Nephron (organoid): ENCODE data around the gene C1QTNF7.

Source experiments
- H3K27ac Mint-ChIP-seq, 3 experiments: 2 replicates each; pipeline ENCODE4 v1.8.0; 2020; ENCODE audit warnings: mixed read lengths in 3 of 3, mild to moderate bottlenecking in 2 of 3, moderate library complexity in 1 of 3
- H3K27me3 Mint-ChIP-seq: 2 replicates; pipeline ENCODE4 v1.8.0; 2021; ENCODE audit warnings: low read depth, mild to moderate bottlenecking, moderate library complexity, mixed read lengths
- H3K36me3 Mint-ChIP-seq: 2 replicates; pipeline ENCODE4 v1.8.0; 2020; ENCODE audit warnings: low read depth, mixed read lengths
- H3K4me1 Mint-ChIP-seq: 2 replicates; pipeline ENCODE4 v1.8.0; 2020; ENCODE audit warnings: mixed read lengths
- H3K4me3 Mint-ChIP-seq, 3 experiments: 2 replicates each; pipeline ENCODE4 v1.8.0; 2020; ENCODE audit warnings: mild to moderate bottlenecking in 3 of 3, mixed read lengths in 3 of 3, moderate library complexity in 2 of 3
- H3K9me3 Mint-ChIP-seq: 2 replicates; pipeline ENCODE4 v1.8.0; 2020; ENCODE audit warnings: mixed read lengths
- CTCF ChIP-seq, 3 experiments: fragments of 200-600 bp; sonication (generic); IDR thresholded peaks; one replicate each; pipeline ENCODE4 v1.5.0; 2021; ENCODE audit warnings: antibody characterized with exemption in 3 of 3; ENCODE audit not compliant: unreplicated experiment in 3 of 3

The C1QTNF7 gene

DNA sequence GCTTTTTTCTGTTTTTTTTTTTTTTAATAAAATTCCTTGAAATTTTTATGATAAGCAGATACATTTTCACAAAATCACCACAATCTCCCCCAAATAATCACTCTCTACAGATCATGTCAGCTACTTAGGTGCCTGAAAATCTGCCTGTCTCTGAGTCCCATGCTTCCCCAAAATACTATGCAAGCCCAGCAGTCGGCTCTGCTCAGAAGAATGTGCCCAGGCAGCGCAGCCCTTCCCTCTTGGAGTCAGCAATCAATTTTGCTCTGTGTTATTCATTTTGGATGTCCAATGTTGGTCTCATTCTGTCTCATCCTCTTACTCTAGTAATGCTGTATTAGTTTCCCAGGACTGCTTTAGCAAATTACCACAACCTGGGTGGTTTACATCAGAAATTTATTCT lies 24.9 kb upstream of the C1QTNF7 start:
- Mint-ChIP-seq H3K4me1 (peaks cover 39% of the 10 kb centered on the region), H3K27me3 (peaks cover 11% of the 10 kb centered on the region), H3K36me3 (no peaks in the 10 kb centered on the region), H3K4me3 (no peak overlapping the region), H3K9me3 (no peaks in the 10 kb centered on the region), H3K27ac (no peak overlapping the region)
- no peak for TF ChIP-seq CTCF (IDR thresholded peaks at IDR 0.05; ENCODE audit: unreplicated experiment in 3 of 3)

DNA sequence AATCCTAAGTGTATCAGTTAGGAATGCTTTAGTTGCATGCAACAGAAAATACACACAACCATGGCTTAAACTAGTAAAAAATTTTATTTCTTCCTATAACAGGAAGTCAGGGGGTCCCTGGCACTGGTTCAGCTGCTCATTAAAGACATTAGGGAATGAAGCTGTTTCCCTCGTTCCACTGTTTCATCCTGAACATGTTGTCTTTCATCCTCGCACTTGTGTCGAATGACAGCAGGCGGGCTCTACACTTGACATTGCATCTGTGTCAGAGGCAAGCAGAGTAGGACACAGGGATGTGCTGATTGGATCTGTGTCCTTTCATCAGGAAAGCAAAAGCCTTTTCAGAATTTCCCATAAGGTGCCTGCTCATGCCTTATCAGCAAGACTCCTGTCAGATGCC lies 22.8 kb upstream of the C1QTNF7 start:
- Mint-ChIP-seq H3K4me1 (peaks cover 30% of the 10 kb centered on the region), H3K27me3 (peaks cover 11% of the 10 kb centered on the region), H3K36me3 (no peaks in the 10 kb centered on the region), H3K27ac (no peak overlapping the region), H3K4me3 (no peak overlapping the region), H3K9me3 (no peaks in the 10 kb centered on the region)
- TF ChIP-seq CTCF (IDR thresholded peaks at IDR 0.05; ENCODE audit: unreplicated experiment in 3 of 3) = no peak

DNA sequence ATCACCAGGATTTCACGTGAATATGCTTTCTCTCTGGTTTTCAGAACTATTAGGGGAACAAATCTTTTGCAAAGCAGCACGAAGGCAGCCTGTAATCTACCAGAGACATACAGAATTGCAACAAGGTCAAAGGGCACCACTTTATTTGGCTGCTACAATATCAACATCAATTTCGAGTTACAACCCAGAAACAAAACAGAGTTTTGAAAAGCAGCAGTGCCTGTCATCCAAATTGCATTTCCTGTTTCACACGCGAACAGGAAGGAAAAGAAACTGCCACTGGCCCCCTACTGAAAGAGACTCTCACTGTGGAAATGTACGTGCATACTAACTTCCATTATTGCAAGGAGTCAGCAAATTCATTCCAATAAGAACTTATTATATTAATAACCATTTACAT lies 17.1 kb upstream of the C1QTNF7 start:
- TF ChIP-seq CTCF (IDR thresholded peaks at IDR 0.05; ENCODE audit: unreplicated experiment in 3 of 3) = no peak
- no peak overlapping the region for H3K4me3 Mint-ChIP-seq
- H3K4me1 Mint-ChIP-seq = peaks cover 24% of the 10 kb centered on the region
- H3K27me3 Mint-ChIP-seq = peaks cover 4% of the 10 kb centered on the region
- H3K9me3 Mint-ChIP-seq = no peaks in the 10 kb centered on the region
- H3K36me3 Mint-ChIP-seq = no peaks in the 10 kb centered on the region
- no peak overlapping the region for H3K27ac Mint-ChIP-seq

DNA sequence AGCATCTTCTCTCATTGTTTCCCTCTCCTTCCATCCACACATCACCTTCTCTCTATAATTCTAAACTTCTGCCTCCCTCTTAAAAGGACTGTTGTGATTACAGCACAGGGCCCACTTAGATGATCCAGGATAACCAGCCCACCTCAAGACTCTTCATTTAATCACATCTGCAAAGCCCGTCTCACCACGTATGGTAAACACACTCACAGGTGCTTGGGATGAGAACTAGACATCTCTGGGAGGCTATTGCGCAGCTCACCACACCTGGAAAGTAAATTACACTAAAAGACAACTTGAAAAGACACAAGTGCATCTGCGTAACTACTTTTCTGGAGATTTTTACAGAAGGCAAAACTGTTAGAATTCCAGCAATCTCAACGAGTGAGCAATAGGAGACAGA lies 15.4 kb upstream of the C1QTNF7 start:
- no peak for TF ChIP-seq CTCF (IDR thresholded peaks at IDR 0.05; ENCODE audit: unreplicated experiment in 3 of 3)
- Mint-ChIP-seq H3K4me1 (peaks cover 34% of the 10 kb centered on the region), H3K27me3 (no peaks in the 10 kb centered on the region), H3K27ac (no peak overlapping the region), H3K4me3 (no peak overlapping the region), H3K9me3 (no peaks in the 10 kb centered on the region), H3K36me3 (no peaks in the 10 kb centered on the region)

GRCh38 chr4:15413010-15413622 lies 14.7 kb upstream of the C1QTNF7 start:
- Mint-ChIP-seq H3K4me3 (no peak overlapping the region), H3K4me1 (peaks cover 35% of the 10 kb centered on the region), H3K36me3 (no peaks in the 10 kb centered on the region), H3K9me3 (no peaks in the 10 kb centered on the region), H3K27ac (peak overlapping the region; percentile 47 to 75 (median 68)), H3K27me3 (no peaks in the 10 kb centered on the region)
- TF ChIP-seq CTCF (IDR thresholded peaks at IDR 0.05; ENCODE audit: unreplicated experiment in 3 of 3) = no peak

DNA sequence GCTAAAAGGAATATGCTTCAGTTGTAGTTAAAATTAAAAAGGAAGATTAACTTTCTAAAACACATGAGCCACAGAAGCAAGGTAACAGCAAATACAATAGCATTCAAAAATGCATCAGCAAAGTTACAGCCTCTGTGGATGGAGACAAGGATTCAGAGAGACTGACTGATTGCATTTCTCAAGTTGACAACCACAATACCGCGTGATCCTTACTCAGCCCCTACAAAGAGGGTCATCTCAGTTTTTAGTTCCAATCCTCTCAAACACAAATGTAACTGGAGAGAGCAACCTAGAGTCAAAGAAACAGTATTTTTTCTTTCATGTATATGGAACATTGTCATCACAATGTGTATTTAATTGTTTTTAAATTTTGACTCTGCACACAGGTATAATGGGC lies 14.2 kb upstream of the C1QTNF7 start:
- no peaks in the 10 kb centered on the region for H3K36me3 Mint-ChIP-seq
- no peak for TF ChIP-seq CTCF (IDR thresholded peaks at IDR 0.05; ENCODE audit: unreplicated experiment in 3 of 3)
- H3K4me3 Mint-ChIP-seq = no peak overlapping the region
- H3K27ac Mint-ChIP-seq = peak overlapping the region; percentile 47 to 75 (median 68)
- peaks cover 40% of the 10 kb centered on the region for H3K4me1 Mint-ChIP-seq
- no peaks in the 10 kb centered on the region for H3K9me3 Mint-ChIP-seq
- no peaks in the 10 kb centered on the region for H3K27me3 Mint-ChIP-seq
